KMS-11 (cell line): ENCODE data around the gene PCDH7.

Source experiments
- H2AFZ ChIP-seq: fragments of 200-600 bp; sonication (generic); 2 replicates; pipeline ENCODE4 v1.6.1; 2016; ENCODE audit warnings: antibody characterized with exemption, mixed run types, low read depth
- H3K27ac ChIP-seq: fragments of 200-600 bp; sonication (generic); 2 replicates; pipeline ENCODE4 v1.6.1; 2016; ENCODE audit warnings: mild to moderate bottlenecking, mixed run types
- H3K27me3 ChIP-seq: fragments of 200-600 bp; sonication (generic); 2 replicates; pipeline ENCODE4 v1.6.1; 2017; ENCODE audit warnings: mild to moderate bottlenecking, low read depth, mixed run types, moderate library complexity; ENCODE audit not compliant: insufficient read depth
- H3K36me3 ChIP-seq: fragments of 200-600 bp; sonication (generic); 2 replicates; pipeline ENCODE4 v1.6.1; 2017; ENCODE audit warnings: mild to moderate bottlenecking, mixed run types; ENCODE audit not compliant: insufficient read depth
- H3K4me1 ChIP-seq: fragments of 200-600 bp; sonication (generic); 2 replicates; pipeline ENCODE4 v1.6.1; 2016; ENCODE audit warnings: mild to moderate bottlenecking, low read depth, mixed run types; ENCODE audit not compliant: poor library complexity, severe bottlenecking
- H3K4me2 ChIP-seq: fragments of 200-600 bp; sonication (generic); 2 replicates; pipeline ENCODE4 v1.7.0; 2016; ENCODE audit warnings: mild to moderate bottlenecking, mixed run types
- H3K4me3 ChIP-seq: fragments of 200-600 bp; sonication (generic); IDR thresholded peaks from 2 replicates; pipeline ENCODE4 v1.6.1; 2017; ENCODE audit warnings: low read depth, low read length, mixed read lengths; ENCODE audit not compliant: insufficient read depth
- H3K79me2 ChIP-seq: fragments of 200-600 bp; sonication (generic); 2 replicates; pipeline ENCODE4 v1.6.1; 2016; ENCODE audit warnings: low read depth, mixed run types; ENCODE audit not compliant: insufficient read depth
- H3K9ac ChIP-seq: fragments of 200-600 bp; sonication (generic); 2 replicates; pipeline ENCODE4 v1.6.1; 2016; ENCODE audit warnings: mild to moderate bottlenecking, mixed run types
- H4K20me1 ChIP-seq: fragments of 200-600 bp; sonication (generic); 2 replicates; pipeline ENCODE4 v1.6.1; 2016; ENCODE audit warnings: mild to moderate bottlenecking, mixed run types; ENCODE audit not compliant: insufficient read depth
- TF ChIP-seq, protein P1 (sequence below): fragments of 200-600 bp; sonication (generic); conservative IDR thresholded peaks from 2 replicates; pipeline ENCODE4 v1.6.1; 2017; ENCODE audit warnings: low read depth, mild to moderate bottlenecking, antibody characterized with exemption, low read length, moderate library complexity, mixed read lengths

The PCDH7 gene

DNA sequence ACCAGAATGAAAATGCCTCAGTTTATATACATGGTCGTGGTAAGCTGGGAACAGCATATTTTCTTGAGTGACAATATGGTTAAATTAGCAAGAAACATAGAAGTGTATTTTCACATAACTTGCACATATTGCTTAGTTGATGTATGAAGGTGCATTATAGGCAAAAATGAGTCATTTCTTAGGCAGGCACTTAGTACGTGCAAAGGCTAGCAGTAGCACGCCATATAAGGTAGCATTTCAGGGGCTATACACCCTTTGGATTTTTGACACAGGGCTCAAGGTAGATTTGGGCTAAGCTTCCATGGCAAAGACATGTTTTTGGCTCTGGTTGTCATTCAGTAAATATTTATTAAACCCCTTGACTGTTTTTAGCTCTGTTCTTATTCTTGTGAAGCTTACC, 33.1 kb downstream of the PCDH7 start:
- TF ChIP-seq, protein P1, sequence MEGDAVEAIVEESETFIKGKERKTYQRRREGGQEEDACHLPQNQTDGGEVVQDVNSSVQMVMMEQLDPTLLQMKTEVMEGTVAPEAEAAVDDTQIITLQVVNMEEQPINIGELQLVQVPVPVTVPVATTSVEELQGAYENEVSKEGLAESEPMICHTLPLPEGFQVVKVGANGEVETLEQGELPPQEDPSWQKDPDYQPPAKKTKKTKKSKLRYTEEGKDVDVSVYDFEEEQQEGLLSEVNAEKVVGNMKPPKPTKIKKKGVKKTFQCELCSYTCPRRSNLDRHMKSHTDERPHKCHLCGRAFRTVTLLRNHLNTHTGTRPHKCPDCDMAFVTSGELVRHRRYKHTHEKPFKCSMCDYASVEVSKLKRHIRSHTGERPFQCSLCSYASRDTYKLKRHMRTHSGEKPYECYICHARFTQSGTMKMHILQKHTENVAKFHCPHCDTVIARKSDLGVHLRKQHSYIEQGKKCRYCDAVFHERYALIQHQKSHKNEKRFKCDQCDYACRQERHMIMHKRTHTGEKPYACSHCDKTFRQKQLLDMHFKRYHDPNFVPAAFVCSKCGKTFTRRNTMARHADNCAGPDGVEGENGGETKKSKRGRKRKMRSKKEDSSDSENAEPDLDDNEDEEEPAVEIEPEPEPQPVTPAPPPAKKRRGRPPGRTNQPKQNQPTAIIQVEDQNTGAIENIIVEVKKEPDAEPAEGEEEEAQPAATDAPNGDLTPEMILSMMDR = no peak
- Histone ChIP-seq H3K27me3 (no peaks in the 10 kb centered on the region), H3K4me1 (no peaks in the 10 kb centered on the region), H3K27ac (no peak overlapping the region), H4K20me1 (no peaks in the 10 kb centered on the region), H3K79me2 (no peaks in the 10 kb centered on the region), H3K36me3 (no peaks in the 10 kb centered on the region), H3K9ac (no peak overlapping the region), H2AFZ (no peak overlapping the region), H3K4me3 (no peak overlapping the region), H3K4me2 (no peak overlapping the region)

DNA sequence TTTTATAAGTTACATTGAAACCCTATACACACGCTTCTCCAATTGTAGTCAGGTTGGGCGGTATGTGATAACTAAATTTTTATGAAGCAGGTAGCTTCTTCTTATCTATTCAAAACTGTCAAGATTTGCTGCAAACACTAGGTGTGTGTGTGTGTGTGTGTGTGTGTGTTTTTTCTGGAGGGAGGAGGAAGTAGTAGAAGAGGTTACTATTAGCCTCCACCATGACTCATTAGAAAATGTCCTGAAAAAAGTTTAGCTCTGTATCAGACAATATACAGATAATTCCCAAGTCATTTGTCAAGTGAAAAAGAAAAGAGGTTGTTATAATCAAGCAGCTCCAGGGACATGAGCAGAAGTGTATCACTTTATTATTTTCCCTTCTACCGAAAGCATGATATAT, 33.9 kb downstream of the PCDH7 start:
- Histone ChIP-seq H4K20me1 (no peaks in the 10 kb centered on the region), H3K4me2 (no peak overlapping the region), H3K79me2 (no peaks in the 10 kb centered on the region), H3K4me3 (no peak overlapping the region), H3K27ac (no peak overlapping the region), H3K36me3 (no peaks in the 10 kb centered on the region), H3K4me1 (no peaks in the 10 kb centered on the region), H2AFZ (no peak overlapping the region), H3K27me3 (no peaks in the 10 kb centered on the region), H3K9ac (no peak overlapping the region)
- TF ChIP-seq, protein P1 = no peak

DNA sequence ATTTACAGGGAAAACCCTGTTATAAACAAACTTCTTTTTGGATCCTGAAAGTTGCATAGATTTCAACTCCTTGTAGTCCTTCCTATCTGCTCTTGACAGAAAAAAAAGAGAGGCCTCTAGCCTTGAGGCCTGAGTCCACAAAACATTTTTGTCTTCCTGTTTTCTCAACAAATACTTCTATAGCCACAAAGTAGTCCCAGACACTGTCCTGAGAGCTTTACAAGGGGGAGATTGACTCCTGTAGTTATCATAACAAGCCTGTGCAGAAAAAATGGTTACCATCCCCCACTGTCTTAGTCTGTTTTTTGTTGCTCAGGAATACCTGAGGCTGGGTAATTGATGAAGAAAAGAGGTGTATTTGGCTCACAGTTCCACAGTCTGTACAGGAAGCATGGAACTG, 35.2 kb downstream of the PCDH7 start:
- TF ChIP-seq, protein P1 = no peak
- no peaks in the 10 kb centered on the region for H3K79me2 ChIP-seq

DNA sequence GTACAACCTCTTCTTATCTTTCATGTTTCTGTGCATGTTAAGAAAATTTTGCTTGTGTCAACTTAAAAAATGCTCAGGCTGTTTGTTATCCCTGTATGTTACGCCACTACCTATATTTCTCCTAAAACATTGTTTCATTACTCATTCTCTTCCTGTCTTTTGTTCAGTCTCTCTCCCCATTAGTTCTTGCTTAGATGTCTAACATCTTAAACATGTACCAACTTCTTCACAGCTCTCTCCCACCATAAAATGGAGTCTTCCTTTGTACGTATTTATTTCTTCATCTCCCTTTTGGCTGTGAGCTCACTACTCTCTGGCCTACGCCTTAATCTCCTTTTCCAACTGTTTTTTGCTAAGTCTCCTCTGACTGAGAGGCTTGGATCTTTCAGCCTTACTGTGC, 36.4 kb downstream of the PCDH7 start:
- no peaks in the 10 kb centered on the region for H3K27me3 ChIP-seq
- no peak overlapping the region for H2AFZ ChIP-seq
- no peak overlapping the region for H3K4me3 ChIP-seq
- H3K27ac ChIP-seq = no peak overlapping the region
- TF ChIP-seq, protein P1 = no peak
- H4K20me1 ChIP-seq = no peaks in the 10 kb centered on the region
- no peak overlapping the region for H3K9ac ChIP-seq
- no peaks in the 10 kb centered on the region for H3K79me2 ChIP-seq
- no peaks in the 10 kb centered on the region for H3K4me1 ChIP-seq
- no peak overlapping the region for H3K4me2 ChIP-seq
- H3K36me3 ChIP-seq = no peaks in the 10 kb centered on the region

More for the DNA sequence above, 35.2 kb downstream of the PCDH7 start:
- Histone ChIP-seq H3K4me3 (no peak overlapping the region), H3K36me3 (no peaks in the 10 kb centered on the region), H3K9ac (no peak overlapping the region), H2AFZ (no peak overlapping the region), H3K4me1 (no peaks in the 10 kb centered on the region), H3K27me3 (no peaks in the 10 kb centered on the region), H3K4me2 (no peak overlapping the region), H4K20me1 (no peaks in the 10 kb centered on the region), H3K27ac (no peak overlapping the region)

DNA sequence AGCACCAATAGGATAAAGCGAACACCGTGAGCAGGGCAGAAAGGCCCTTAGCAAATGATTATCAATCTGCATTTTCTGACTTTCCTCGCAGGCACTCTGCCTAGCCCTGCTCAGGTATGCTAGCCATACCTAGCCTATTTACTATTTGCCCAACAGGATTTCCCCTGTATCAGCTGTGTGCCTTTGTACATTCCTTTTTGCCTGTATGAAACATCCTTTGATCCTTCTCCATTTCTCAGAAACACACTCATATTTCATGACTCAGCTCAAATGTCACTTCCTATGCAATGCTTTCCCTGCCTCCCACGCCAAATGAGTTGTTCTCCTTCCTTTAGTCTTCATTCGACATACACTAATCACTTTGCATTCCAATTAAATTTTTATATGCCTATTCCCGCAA, 37.2 kb downstream of the PCDH7 start:
- TF ChIP-seq, protein P1 = no peak
- Histone ChIP-seq H3K4me2 (no peak overlapping the region), H4K20me1 (no peaks in the 10 kb centered on the region), H3K79me2 (no peaks in the 10 kb centered on the region), H3K4me3 (no peak overlapping the region), H3K27me3 (no peaks in the 10 kb centered on the region), H3K4me1 (no peaks in the 10 kb centered on the region), H3K36me3 (no peaks in the 10 kb centered on the region), H3K27ac (no peak overlapping the region), H3K9ac (no peak overlapping the region), H2AFZ (no peak overlapping the region)
